Kidney epithelial cell (primary cell): ENCODE results near the gene BZW2. TPM values are rescaled to one million over a fixed set of nuclear protein-coding genes. Genes with fewer than 3 reads are reported as not detected.

Experiments used
- DNase-seq: peaks from one replicate; pipeline ENCODE4 v3.0.0-alpha.2; 2010; ENCODE audit warnings: low read depth
- H3K27me3 ChIP-seq: 2 replicates; pipeline ENCODE4 v1.6.0; 2011; ENCODE audit warnings: low read length; ENCODE audit not compliant: control insufficient read depth, insufficient read depth
- H3K36me3 ChIP-seq: 2 replicates; pipeline ENCODE4 v1.5.1; 2011; ENCODE audit warnings: low read length; ENCODE audit not compliant: control insufficient read depth, insufficient read depth
- H3K4me3 ChIP-seq: 2 replicates; pipeline ENCODE4 v1.5.1; 2011; ENCODE audit warnings: low read depth, mild to moderate bottlenecking, control low read depth, low read length
- CTCF ChIP-seq: IDR thresholded peaks from 2 replicates; pipeline ENCODE4 v1.5.1; 2011; ENCODE audit warnings: mild to moderate bottlenecking, moderate library complexity, low read length, control low read depth, inconsistent platforms; ENCODE audit not compliant: insufficient read depth, poor library complexity, severe bottlenecking
- total RNA-seq: library from RNA; depleted of rRNA; stranded (reverse); fragments of >200 nt; gene quantifications from 2 replicates; pipeline ENCODE4 v1.2.3, GENCODE V29; 2015

Gene BZW2
- total RNA-seq, 1 donor from 2014 or later, result 62.2 TPM

DNA sequence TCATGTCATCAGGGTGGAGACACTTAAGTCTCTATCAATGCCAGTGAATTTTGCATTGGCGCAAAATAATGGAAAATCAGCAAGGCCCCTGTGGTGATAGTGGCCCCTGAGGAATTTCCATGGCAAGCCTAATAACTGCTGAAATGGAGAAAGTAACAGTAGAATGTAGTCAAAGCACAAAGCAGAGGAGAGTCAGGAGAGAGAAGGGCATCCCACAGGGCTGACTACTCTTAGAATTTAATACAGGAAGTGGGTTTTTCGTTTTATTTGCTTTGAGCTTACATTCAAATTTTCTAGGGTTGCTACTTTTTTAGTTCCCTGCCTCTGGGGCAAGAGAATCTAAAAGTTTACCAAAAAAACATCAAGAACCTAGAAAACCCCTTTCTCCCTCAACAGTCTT lies 39.0 kb downstream of the BZW2 start:
- no peak for DNase-seq
- Histone ChIP-seq H3K36me3 (no peaks in the 10 kb centered on the region), H3K27me3 (no peaks in the 10 kb centered on the region), H3K4me3 (no peak overlapping the region)
- TF ChIP-seq CTCF, result no peak

- Histone ChIP-seq H3K27me3 (no peaks in the 10 kb centered on the region), H3K4me3 (no peak overlapping the region), H3K36me3 (no peaks in the 10 kb centered on the region)
- DNase-seq, result no peak
- TF ChIP-seq CTCF, result no peak
These were observed 39.6 kb downstream of the BZW2 start for GRCh38 chr7:16685535-16685934.

- DNase-seq, result no peak
- no peak for TF ChIP-seq CTCF
- H3K36me3 ChIP-seq, result no peaks in the 10 kb centered on the region
These were observed 42.3 kb downstream of the BZW2 start for GRCh38 chr7:16688249-16688648.

GRCh38 chr7:16691241-16691640 lies 45.3 kb downstream of the BZW2 start:
- no peak for TF ChIP-seq CTCF
- Histone ChIP-seq H3K27me3 (no peaks in the 10 kb centered on the region), H3K4me3 (no peak overlapping the region), H3K36me3 (peaks cover 2% of the 10 kb centered on the region)
- DNase-seq, result no peak

More at GRCh38 chr7:16688249-16688648, 42.3 kb downstream of the BZW2 start:
- Histone ChIP-seq H3K4me3 (no peak overlapping the region), H3K27me3 (no peaks in the 10 kb centered on the region)

DNA sequence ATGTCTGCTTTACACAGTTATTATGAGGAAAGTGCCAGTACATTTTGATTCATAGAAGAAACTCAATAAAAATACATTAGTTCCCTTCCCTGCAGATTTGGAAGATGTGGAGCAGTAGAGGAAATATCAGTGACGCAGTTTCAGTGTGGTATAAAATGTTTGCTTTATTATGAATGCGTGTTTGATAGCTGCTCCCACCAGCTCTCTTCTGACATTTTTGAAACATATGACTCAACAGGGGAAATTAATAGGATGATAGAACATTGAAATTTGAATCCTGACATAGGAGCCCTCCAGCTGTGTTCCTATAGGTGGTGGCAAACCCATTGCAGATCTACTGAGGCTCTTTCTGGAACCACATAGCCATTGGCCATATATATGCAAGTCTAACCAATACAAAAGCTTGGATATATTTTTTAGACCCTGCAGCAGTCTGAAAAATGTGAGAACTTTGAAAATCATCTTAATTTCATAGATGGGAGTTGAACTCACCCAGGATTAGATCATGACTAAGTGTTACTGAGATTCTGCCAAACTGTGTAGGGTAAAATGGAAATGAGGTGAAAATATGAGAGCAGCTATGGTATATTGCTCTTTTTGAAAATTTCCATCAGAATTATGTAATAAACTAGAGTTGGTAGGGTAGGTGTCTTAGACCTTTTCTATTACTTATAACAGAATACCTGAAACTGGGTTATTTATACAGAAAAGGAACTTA lies 47.8 kb downstream of the BZW2 start:
- DNase-seq, result no peak
- Histone ChIP-seq H3K4me3 (no peak overlapping the region), H3K27me3 (no peaks in the 10 kb centered on the region), H3K36me3 (peaks cover 2% of the 10 kb centered on the region)
- TF ChIP-seq CTCF, result no peak

DNA sequence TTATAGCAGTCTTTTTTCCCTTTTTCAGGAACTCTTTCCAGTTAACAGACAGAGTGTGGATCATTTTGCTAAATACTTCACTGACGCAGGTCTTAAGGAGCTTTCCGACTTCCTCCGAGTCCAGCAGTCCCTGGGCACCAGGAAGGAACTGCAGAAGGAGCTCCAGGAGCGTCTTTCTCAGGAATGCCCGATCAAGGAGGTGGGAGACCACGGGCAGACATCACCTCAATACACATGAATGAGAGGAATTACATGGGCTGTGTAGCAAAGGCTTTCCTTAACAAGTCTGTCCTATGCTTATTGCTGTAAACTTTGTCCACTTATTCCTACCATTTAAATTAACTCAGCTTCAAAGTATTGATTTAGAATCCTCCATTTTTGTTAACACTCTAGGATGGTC lies 48.8 kb downstream of the BZW2 start:
- Histone ChIP-seq H3K4me3 (no peak overlapping the region), H3K27me3 (no peaks in the 10 kb centered on the region), H3K36me3 (peaks cover 2% of the 10 kb centered on the region)
- TF ChIP-seq CTCF, result no peak
- no peak for DNase-seq
